ACHN (cell line): ENCODE data around the gene MRPL17.

Experiments used
- DNase-seq: peaks from one replicate; pipeline ENCODE4 v3.0.0-alpha.2; 2015
- in situ Hi-C: cut with HindIII; loops from 2 replicates; pipeline ENCODE4 v1.10.0; 2017; ENCODE audit warnings: low sequenced_read_pairs, low pct_ligation_motif_present, low pct_unique_long_range_greater_than_20kb

Gene MRPL17

GRCh38 chr11:6640036-6640984, 42.8 kb downstream of the MRPL17 start:
- DNase-seq = no peak
- in situ Hi-C loops = no loop called here

- DNase-seq = no peak
- in situ Hi-C loops = no loop called here
Observed at GRCh38 chr11:6638429-6638828, 44.7 kb downstream of the MRPL17 start.

GRCh38 chr11:6637871-6638270, 45.3 kb downstream of the MRPL17 start:
- DNase-seq = no peak
- in situ Hi-C loops = no loop called here

GRCh38 chr11:6636480-6636879, 46.7 kb downstream of the MRPL17 start:
- in situ Hi-C loops = no loop called here

GRCh38 chr11:6635082-6635932, 47.8 kb downstream of the MRPL17 start:
- in situ Hi-C loops = no loop called here
- no peak for DNase-seq

More at GRCh38 chr11:6636480-6636879, 46.7 kb downstream of the MRPL17 start:
- no peak for DNase-seq

- DNase-seq = no peak
- in situ Hi-C loops = no loop called here
Observed at GRCh38 chr11:6634534-6634933, 48.6 kb downstream of the MRPL17 start.

- no peak for DNase-seq
- in situ Hi-C loops = no loop called here
Observed at GRCh38 chr11:6633422-6634408, 49.4 kb downstream of the MRPL17 start.

- DNase-seq = no peak
- in situ Hi-C loops = no loop called here
Observed at GRCh38 chr11:6632116-6633073, 50.7 kb downstream of the MRPL17 start.

GRCh38 chr11:6631361-6631890, 51.7 kb downstream of the MRPL17 start:
- in situ Hi-C loops = no loop called here
- DNase-seq = no peak

- in situ Hi-C loops = no loop called here
- no peak for DNase-seq
Observed at GRCh38 chr11:6630632-6631291, 52.4 kb downstream of the MRPL17 start.
